GM21737 (cell line): ENCODE measurements around the gene GDF9.
"Not testable (repeated sequence)": the region's sequence is repeated elsewhere in the genome, so short reads cannot be mapped to it uniquely, and the experiment has no call there.

Experiments
- ATAC-seq: cut with Tn5 transposase; IDR thresholded peaks from one replicate; pipeline ENCODE4 v1.9.1; 2021; ENCODE audit warnings: mild to moderate bottlenecking, moderate library complexity; ENCODE audit not compliant: unreplicated experiment

GDF9 gene

GRCh38 chr5:132873119-132873929, 7.1 kb upstream of the GDF9 start, which contains the start of gene LEAP2:
Gene LEAP2, plus strand, starts transcription at chr5:132873668. Its CDS starts 27 bp downstream, at chr5:132873695.
- no peak for ATAC-seq

GRCh38 chr5:132872788-132873118, 6.5 kb upstream of the GDF9 start:
- no peak for ATAC-seq

- ATAC-seq: no peak
Observed at GRCh38 chr5:132871459-132872284, 5.4 kb upstream of the GDF9 start.

GRCh38 chr5:132870801-132871200, 4.5 kb upstream of the GDF9 start:
- ATAC-seq: no peak

- no peak for ATAC-seq
Observed at GRCh38 chr5:132868754-132869153, 2.5 kb upstream of the GDF9 start.

- no peak for ATAC-seq
Observed at GRCh38 chr5:132867046-132867451, 780 bp upstream of the GDF9 start.

- ATAC-seq: no peak
Observed at GRCh38 chr5:132865668-132866341, 464 bp downstream of the GDF9 start.

GRCh38 chr5:132860742-132861141, 5.5 kb downstream of the GDF9 start:
- ATAC-seq: no peak

- no peak for ATAC-seq
Observed at GRCh38 chr5:132859889-132860437, 6.3 kb downstream of the GDF9 start.

GRCh38 chr5:132856011-132856410, 10.3 kb downstream of the GDF9 start:
- no peak for ATAC-seq

GRCh38 chr5:132854992-132855391, 11.3 kb downstream of the GDF9 start:
- ATAC-seq: not testable (repeated sequence)

GRCh38 chr5:132854301-132854700, 12.0 kb downstream of the GDF9 start:
- no peak for ATAC-seq

GRCh38 chr5:132853790-132854189, 12.5 kb downstream of the GDF9 start:
- no peak for ATAC-seq

- no peak for ATAC-seq
Observed at GRCh38 chr5:132853323-132853722, 12.9 kb downstream of the GDF9 start.

- no peak for ATAC-seq
Observed at GRCh38 chr5:132850066-132850465, 16.2 kb downstream of the GDF9 start.

GRCh38 chr5:132849347-132849746, 16.9 kb downstream of the GDF9 start:
- ATAC-seq: no peak

- no peak for ATAC-seq
Observed at GRCh38 chr5:132848270-132848669, 18.0 kb downstream of the GDF9 start.

- ATAC-seq: no peak
Observed at GRCh38 chr5:132841305-132841704, 25.0 kb downstream of the GDF9 start.

- ATAC-seq: no peak
Observed at GRCh38 chr5:132840896-132841295, 25.4 kb downstream of the GDF9 start.

GRCh38 chr5:132840313-132840712, 26.0 kb downstream of the GDF9 start:
- ATAC-seq: no peak
